ES-I3 (cell line): ENCODE results near the gene C6orf163.

ENCODE experiments used
- H3K36me3 ChIP-seq: 2 replicates; pipeline ENCODE4 v1.6.1; 2013; ENCODE audit warnings: mild to moderate bottlenecking, low read length, control low read depth, moderate library complexity; ENCODE audit not compliant: insufficient read depth
- H3K4me1 ChIP-seq: 2 replicates; pipeline ENCODE4 v1.6.1; 2013; ENCODE audit warnings: mild to moderate bottlenecking, control low read depth, low read length; ENCODE audit not compliant: insufficient read depth
- H3K9ac ChIP-seq: 2 replicates; pipeline ENCODE4 v1.6.1; 2013; ENCODE audit warnings: low read depth, mild to moderate bottlenecking, low read length, moderate library complexity
- H3K9me3 ChIP-seq: 2 replicates; pipeline ENCODE4 v1.6.1; 2013; ENCODE audit warnings: mild to moderate bottlenecking, low read length, moderate library complexity; ENCODE audit not compliant: control insufficient read depth, insufficient read depth

Gene C6orf163

DNA sequence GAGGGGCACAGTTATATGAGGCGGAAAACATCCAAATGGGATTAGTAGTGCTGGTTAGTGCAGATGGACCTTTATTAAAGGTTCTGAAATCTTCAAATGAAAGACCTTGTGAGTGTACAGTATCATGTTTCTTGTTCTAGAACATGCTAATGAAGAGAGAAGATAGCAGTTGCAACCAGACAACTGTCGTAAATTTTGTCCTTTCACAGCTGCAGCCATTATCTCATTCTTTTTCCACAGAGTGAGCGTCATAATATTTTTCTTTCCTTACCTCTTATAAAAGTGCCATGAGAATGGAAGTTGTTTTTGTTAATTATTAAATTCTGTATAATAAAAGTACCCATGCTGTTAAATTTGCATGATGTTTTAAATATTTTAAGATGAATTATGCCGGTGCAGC, 4.4 kb upstream of the C6orf163 start:
- H3K9ac ChIP-seq: no peak overlapping the region
- no peaks in the 10 kb centered on the region for H3K36me3 ChIP-seq
- H3K4me1 ChIP-seq: peaks cover 5% of the 10 kb centered on the region; the same call in 1 of the 2 replicates
- no peaks in the 10 kb centered on the region for H3K9me3 ChIP-seq

DNA sequence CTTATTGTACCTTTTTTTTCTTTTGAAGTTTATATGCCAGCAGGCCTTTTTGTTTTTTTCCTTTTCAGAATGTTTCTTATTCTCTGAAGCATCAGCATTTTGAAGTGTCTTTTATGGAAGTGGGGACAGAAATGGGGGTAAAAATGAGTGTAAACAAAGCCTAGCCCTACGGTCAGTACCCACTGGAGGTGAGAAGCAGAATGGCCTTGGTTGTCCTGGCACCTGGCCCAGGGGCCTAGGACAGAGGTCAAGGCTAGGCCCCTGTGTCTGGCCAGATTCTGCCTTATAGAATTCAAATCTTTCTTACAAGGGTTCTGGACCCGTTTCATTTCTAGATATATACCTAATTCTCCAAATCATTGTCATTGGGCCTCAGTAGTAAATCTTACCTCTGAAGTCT, 3.5 kb upstream of the C6orf163 start:
- Histone ChIP-seq H3K9me3 (no peaks in the 10 kb centered on the region), H3K4me1 (0 out of 2 replicates have a peak, but pooled peaks cover 2% of the 10 kb centered on the region), H3K36me3 (no peaks in the 10 kb centered on the region), H3K9ac (no peak overlapping the region)

DNA sequence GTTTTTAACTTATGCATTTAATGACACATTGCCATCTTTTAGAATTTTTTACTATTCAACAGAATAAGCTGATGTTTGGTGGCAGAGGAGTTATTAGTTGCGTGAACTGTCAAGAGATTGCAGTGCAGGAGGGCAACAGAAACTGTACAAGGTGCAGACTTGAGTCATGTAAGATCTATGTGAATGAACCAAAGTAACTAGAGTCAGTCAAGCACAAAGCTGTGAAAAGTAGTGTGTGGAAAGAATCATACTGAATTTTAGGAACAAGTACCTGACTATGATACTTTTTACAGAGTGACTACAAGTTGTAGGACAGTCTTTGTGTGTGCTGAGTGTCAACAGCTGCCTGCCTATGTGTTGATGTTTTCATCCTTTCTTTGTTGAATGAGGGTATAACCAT, 2.7 kb upstream of the C6orf163 start:
- Histone ChIP-seq H3K36me3 (no peaks in the 10 kb centered on the region), H3K4me1 (no peaks in the 10 kb centered on the region), H3K9ac (no peak overlapping the region), H3K9me3 (no peaks in the 10 kb centered on the region)

DNA sequence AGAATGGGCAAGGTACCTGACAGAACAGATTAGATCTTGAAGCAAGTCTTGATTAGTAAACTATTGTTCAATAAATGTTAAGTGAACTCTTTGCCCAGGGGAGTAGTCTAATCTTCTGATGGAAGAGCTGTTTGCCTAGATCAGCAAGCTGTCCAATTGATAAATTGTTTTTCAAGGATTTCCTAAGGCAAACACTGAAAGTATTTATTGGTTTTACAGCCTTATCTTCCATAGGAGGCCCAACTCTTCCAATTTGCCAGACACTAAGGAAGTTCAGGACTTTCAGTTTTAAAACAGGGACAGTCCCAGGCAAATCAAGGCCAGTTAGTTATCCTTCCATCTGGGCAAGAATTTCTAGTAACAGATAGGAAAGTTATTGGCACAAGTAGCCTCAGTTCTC, 1.8 kb upstream of the C6orf163 start:
- Histone ChIP-seq H3K9ac (no peak overlapping the region), H3K36me3 (no peaks in the 10 kb centered on the region), H3K9me3 (no peaks in the 10 kb centered on the region), H3K4me1 (no peaks in the 10 kb centered on the region)

GRCh38 chr6:87346700-87347099, 2.1 kb downstream of the C6orf163 start:
- no peak overlapping the region for H3K9ac ChIP-seq
- no peaks in the 10 kb centered on the region for H3K4me1 ChIP-seq
- H3K36me3 ChIP-seq: no peaks in the 10 kb centered on the region; the same call in 1 of the 2 replicates
- H3K9me3 ChIP-seq: no peaks in the 10 kb centered on the region

DNA sequence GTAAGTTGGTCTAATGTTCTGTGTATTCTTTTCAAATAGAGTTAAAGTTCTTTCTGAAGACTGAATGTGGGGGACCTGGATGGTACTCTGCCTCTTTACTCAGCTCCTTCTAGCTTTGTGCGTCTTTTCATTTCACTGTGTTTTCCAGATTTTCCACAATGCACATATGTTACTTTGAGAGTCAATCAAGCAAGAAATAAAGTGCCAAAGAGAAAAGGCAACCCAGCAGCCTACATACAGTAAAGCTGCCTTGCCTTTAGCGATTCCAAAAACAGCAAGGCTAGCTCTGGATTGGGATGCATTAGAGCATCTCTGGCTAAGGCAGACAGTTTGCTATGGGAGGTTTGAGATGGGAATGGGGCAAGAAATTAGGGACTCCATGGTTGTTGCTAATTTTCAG, 5.3 kb downstream of the C6orf163 start:
- Histone ChIP-seq H3K36me3 (no peaks in the 10 kb centered on the region; the same call in 1 of the 2 replicates), H3K9me3 (no peaks in the 10 kb centered on the region), H3K4me1 (no peaks in the 10 kb centered on the region), H3K9ac (no peak overlapping the region)

- Histone ChIP-seq H3K9ac (no peak overlapping the region), H3K4me1 (no peaks in the 10 kb centered on the region), H3K36me3 (no peaks in the 10 kb centered on the region; the same call in 1 of the 2 replicates), H3K9me3 (no peaks in the 10 kb centered on the region)
Measured at GRCh38 chr6:87350516-87350915, 5.9 kb downstream of the C6orf163 start.

DNA sequence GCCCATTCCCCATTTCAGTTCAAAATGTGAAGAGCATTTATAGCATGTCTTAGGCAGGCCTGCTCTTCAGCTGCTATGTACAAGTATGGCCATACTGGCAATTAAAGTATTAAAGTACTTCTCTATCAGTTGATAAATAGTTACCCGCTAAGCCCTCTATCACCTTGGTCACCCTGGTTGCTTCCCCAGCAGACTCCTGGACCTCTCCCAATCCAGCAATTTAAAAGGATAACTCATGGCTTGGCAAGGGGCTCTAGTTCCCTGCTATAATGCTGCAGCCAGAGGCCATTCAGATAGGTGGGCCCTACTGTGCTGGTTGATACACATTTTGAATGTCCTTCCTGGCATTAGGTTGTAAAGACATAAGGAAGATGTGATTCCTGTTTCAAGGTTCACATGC, 7.0 kb downstream of the C6orf163 start:
- Histone ChIP-seq H3K4me1 (no peaks in the 10 kb centered on the region), H3K9me3 (no peaks in the 10 kb centered on the region), H3K36me3 (no peaks in the 10 kb centered on the region; the same call in 1 of the 2 replicates), H3K9ac (no peak overlapping the region)

GRCh38 chr6:87356181-87356580, 11.6 kb downstream of the C6orf163 start:
- Histone ChIP-seq H3K9ac (no peak overlapping the region), H3K36me3 (no peaks in the 10 kb centered on the region), H3K9me3 (no peaks in the 10 kb centered on the region), H3K4me1 (0 out of 2 replicates have a peak, but pooled peaks cover 2% of the 10 kb centered on the region)

GRCh38 chr6:87357479-87358196, 13.0 kb downstream of the C6orf163 start:
- no peak overlapping the region for H3K9ac ChIP-seq
- no peaks in the 10 kb centered on the region for H3K9me3 ChIP-seq
- H3K36me3 ChIP-seq: no peaks in the 10 kb centered on the region
- 0 out of 2 replicates have a peak, but pooled peaks cover 2% of the 10 kb centered on the region for H3K4me1 ChIP-seq

DNA sequence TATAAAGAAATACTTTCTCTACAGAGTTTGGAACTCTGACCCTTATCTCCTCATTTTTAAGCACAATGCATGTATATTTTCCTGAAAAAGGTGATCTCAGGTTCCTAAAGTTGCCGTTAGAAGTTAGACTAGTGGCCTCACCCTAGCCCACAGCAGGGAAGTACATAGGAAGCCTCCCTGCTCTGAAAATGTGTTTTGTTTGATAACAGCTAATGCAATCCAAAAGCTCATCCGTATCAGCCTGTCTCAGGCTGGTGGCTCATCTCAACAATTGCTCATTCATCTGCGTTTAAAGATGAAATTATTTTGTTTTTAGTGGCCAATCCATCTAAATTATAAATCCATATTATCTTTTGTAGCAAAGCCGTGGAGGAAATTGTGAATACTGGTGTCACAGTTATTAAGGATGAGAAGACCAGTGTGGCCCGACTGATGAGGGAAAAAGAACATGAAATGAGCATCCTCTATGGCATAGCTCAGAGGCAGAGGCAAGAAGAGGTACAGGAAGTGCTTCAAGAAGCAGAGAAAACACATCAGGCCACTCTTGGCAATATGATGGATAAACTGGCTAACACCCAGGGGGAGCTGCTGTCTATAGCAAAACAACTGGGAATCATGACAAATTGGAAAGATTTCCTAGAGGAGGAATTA, 20.1 kb downstream of the C6orf163 start:
- no peak overlapping the region for H3K9ac ChIP-seq
- no peaks in the 10 kb centered on the region for H3K4me1 ChIP-seq
- peaks cover 6% of the 10 kb centered on the region for H3K9me3 ChIP-seq
- H3K36me3 ChIP-seq: peaks cover 4% of the 10 kb centered on the region; the same call in 1 of the 2 replicates

GRCh38 chr6:87366072-87366827, 21.6 kb downstream of the C6orf163 start:
- peaks cover 6% of the 10 kb centered on the region for H3K9me3 ChIP-seq
- H3K4me1 ChIP-seq: no peaks in the 10 kb centered on the region
- H3K36me3 ChIP-seq: peaks cover 4% of the 10 kb centered on the region; the same call in 1 of the 2 replicates
- no peak overlapping the region for H3K9ac ChIP-seq

DNA sequence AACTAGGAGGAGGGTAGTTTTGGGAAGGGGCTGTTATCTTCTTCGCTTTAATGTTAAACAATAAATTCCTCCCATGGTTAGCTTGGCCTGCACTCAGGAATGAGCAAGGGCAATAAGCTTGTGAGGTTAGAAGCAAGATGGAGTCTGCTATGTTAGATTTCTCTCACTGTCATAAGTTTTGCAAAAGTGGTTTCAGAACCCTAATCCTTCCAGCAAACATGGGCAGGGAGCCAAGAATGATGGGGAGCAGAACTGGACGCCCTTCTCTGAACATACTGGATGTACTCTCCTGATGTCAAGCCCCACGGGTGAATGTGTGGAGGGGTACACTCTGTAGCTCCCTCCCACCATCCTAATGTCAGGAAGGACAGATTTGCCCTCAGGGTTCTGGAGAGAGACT, 22.3 kb downstream of the C6orf163 start:
- Histone ChIP-seq H3K9ac (no peak overlapping the region), H3K9me3 (peaks cover 6% of the 10 kb centered on the region), H3K36me3 (peaks cover 4% of the 10 kb centered on the region; the same call in 1 of the 2 replicates), H3K4me1 (no peaks in the 10 kb centered on the region)

- H3K4me1 ChIP-seq: no peaks in the 10 kb centered on the region
- 0 out of 2 replicates have a peak, but pooled peaks cover 3% of the 10 kb centered on the region for H3K9me3 ChIP-seq
- no peak overlapping the region for H3K9ac ChIP-seq
- 0 out of 2 replicates have a peak, but pooled peaks cover 3% of the 10 kb centered on the region for H3K36me3 ChIP-seq
Measured at GRCh38 chr6:87373377-87373776, 28.8 kb downstream of the C6orf163 start.
